Measurements from ENCODE around the gene SORL1-AS1.

Gene SORL1-AS1

GRCh38 chr11:121452609-121453150 lies at the start of gene SORL1-AS1:
TSS of gene SORL1-AS1 (minus strand) at chr11:121452967.
- FAIRE-seq (no peak), DNase-seq (ENCODE audit: insufficient read length) (no peak)
- TF ChIP-seq TAF1 (IDR thresholded peaks at IDR 0.05; ENCODE audit: borderline replicate concordance, low read depth, low read length) = peak; percentile 27; the same call in 1 of the 2 replicates
- peak; percentile 64 for TF ChIP-seq POLR2A (IDR thresholded peaks at IDR 0.05; ENCODE audit: low read depth, low read length)
- TF ChIP-seq POLR2AphosphoS5 (IDR thresholded peaks at IDR 0.05; ENCODE audit: low read depth, low read length) = peak; percentile 52; the same call in 1 of the 2 replicates

GRCh38 chr11:121500717-121501116 lies 48.0 kb upstream of the SORL1-AS1 start:
- FAIRE-seq = no peak
- no peak for DNase-seq (ENCODE audit: insufficient read length)
- no peak for TF ChIP-seq POLR2A (IDR thresholded peaks at IDR 0.05; ENCODE audit: low read depth, low read length)
- no peak for TF ChIP-seq TAF1 (IDR thresholded peaks at IDR 0.05; ENCODE audit: borderline replicate concordance, low read depth, low read length)
- no peak for TF ChIP-seq POLR2AphosphoS5 (IDR thresholded peaks at IDR 0.05; ENCODE audit: low read depth, low read length)

GRCh38 chr11:121500275-121500674 lies 47.5 kb upstream of the SORL1-AS1 start:
- TF ChIP-seq POLR2AphosphoS5 (IDR thresholded peaks at IDR 0.05; ENCODE audit: low read depth, low read length) = no peak
- TF ChIP-seq POLR2A (IDR thresholded peaks at IDR 0.05; ENCODE audit: low read depth, low read length) = no peak
- no peak for TF ChIP-seq TAF1 (IDR thresholded peaks at IDR 0.05; ENCODE audit: borderline replicate concordance, low read depth, low read length)
- DNase-seq (ENCODE audit: insufficient read length) (no peak), FAIRE-seq (no peak)

GRCh38 chr11:121499405-121499804 lies 46.6 kb upstream of the SORL1-AS1 start:
- FAIRE-seq = peak; percentile 73
- TF ChIP-seq POLR2A (IDR thresholded peaks at IDR 0.05; ENCODE audit: low read depth, low read length) = no peak
- TF ChIP-seq TAF1 (IDR thresholded peaks at IDR 0.05; ENCODE audit: borderline replicate concordance, low read depth, low read length) = no peak
- TF ChIP-seq POLR2AphosphoS5 (IDR thresholded peaks at IDR 0.05; ENCODE audit: low read depth, low read length) = no peak
- DNase-seq (ENCODE audit: insufficient read length) = no peak

GRCh38 chr11:121497176-121497998 lies 44.6 kb upstream of the SORL1-AS1 start:
- TF ChIP-seq POLR2AphosphoS5 (IDR thresholded peaks at IDR 0.05; ENCODE audit: low read depth, low read length) = no peak
- TF ChIP-seq POLR2A (IDR thresholded peaks at IDR 0.05; ENCODE audit: low read depth, low read length) = no peak
- TF ChIP-seq TAF1 (IDR thresholded peaks at IDR 0.05; ENCODE audit: borderline replicate concordance, low read depth, low read length) = no peak
- FAIRE-seq (peak; percentile 63), DNase-seq (ENCODE audit: insufficient read length) (no peak)

GRCh38 chr11:121494355-121495099 lies 41.8 kb upstream of the SORL1-AS1 start:
- FAIRE-seq = peak; percentile 97
- DNase-seq (ENCODE audit: insufficient read length) = no peak
- TF ChIP-seq POLR2AphosphoS5 (IDR thresholded peaks at IDR 0.05; ENCODE audit: low read depth, low read length) (no peak; the same call in 1 of the 2 replicates), TAF1 (IDR thresholded peaks at IDR 0.05; ENCODE audit: borderline replicate concordance, low read depth, low read length) (no peak), POLR2A (IDR thresholded peaks at IDR 0.05; ENCODE audit: low read depth, low read length) (no peak)

- DNase-seq (ENCODE audit: insufficient read length) = no peak
- TF ChIP-seq POLR2AphosphoS5 (IDR thresholded peaks at IDR 0.05; ENCODE audit: low read depth, low read length) (no peak), TAF1 (IDR thresholded peaks at IDR 0.05; ENCODE audit: borderline replicate concordance, low read depth, low read length) (no peak), POLR2A (IDR thresholded peaks at IDR 0.05; ENCODE audit: low read depth, low read length) (no peak)
- peak; percentile 36 for FAIRE-seq
Observed at GRCh38 chr11:121489823-121490222, 37.1 kb upstream of the SORL1-AS1 start.

GRCh38 chr11:121488641-121489040 lies 35.9 kb upstream of the SORL1-AS1 start:
- no peak for TF ChIP-seq TAF1 (IDR thresholded peaks at IDR 0.05; ENCODE audit: borderline replicate concordance, low read depth, low read length)
- TF ChIP-seq POLR2AphosphoS5 (IDR thresholded peaks at IDR 0.05; ENCODE audit: low read depth, low read length) = no peak
- TF ChIP-seq POLR2A (IDR thresholded peaks at IDR 0.05; ENCODE audit: low read depth, low read length) = no peak
- FAIRE-seq (peak; percentile 61), DNase-seq (ENCODE audit: insufficient read length) (no peak)

- TF ChIP-seq POLR2AphosphoS5 (IDR thresholded peaks at IDR 0.05; ENCODE audit: low read depth, low read length) (no peak), POLR2A (IDR thresholded peaks at IDR 0.05; ENCODE audit: low read depth, low read length) (no peak), TAF1 (IDR thresholded peaks at IDR 0.05; ENCODE audit: borderline replicate concordance, low read depth, low read length) (no peak)
- no peak for DNase-seq (ENCODE audit: insufficient read length)
- FAIRE-seq = no peak
Observed at GRCh38 chr11:121488170-121488569, 35.4 kb upstream of the SORL1-AS1 start.

GRCh38 chr11:121487191-121487590 lies 34.4 kb upstream of the SORL1-AS1 start:
- FAIRE-seq (peak; percentile 17), DNase-seq (ENCODE audit: insufficient read length) (no peak)
- TF ChIP-seq POLR2A (IDR thresholded peaks at IDR 0.05; ENCODE audit: low read depth, low read length) (no peak), POLR2AphosphoS5 (IDR thresholded peaks at IDR 0.05; ENCODE audit: low read depth, low read length) (no peak), TAF1 (IDR thresholded peaks at IDR 0.05; ENCODE audit: borderline replicate concordance, low read depth, low read length) (no peak)

- DNase-seq (ENCODE audit: insufficient read length) (no peak), FAIRE-seq (no peak)
- TF ChIP-seq POLR2AphosphoS5 (IDR thresholded peaks at IDR 0.05; ENCODE audit: low read depth, low read length) = no peak
- TF ChIP-seq POLR2A (IDR thresholded peaks at IDR 0.05; ENCODE audit: low read depth, low read length) = no peak
- TF ChIP-seq TAF1 (IDR thresholded peaks at IDR 0.05; ENCODE audit: borderline replicate concordance, low read depth, low read length) = no peak
Observed at GRCh38 chr11:121486054-121486453, 33.3 kb upstream of the SORL1-AS1 start.

All from GM12892 (cell line).